DMS153 treated with DMSO at 0.1 percent for 48 hours (cell line): ENCODE data around the gene CATSPER1.

Experiments used
- DNase-seq: peaks from one replicate; lab custom pipeline; 2025; ENCODE audit not compliant: unreplicated experiment; lab: John Stamatoyannopoulos, UW

The CATSPER1 gene

GRCh38 chr11:65973439-65974110, 52.7 kb downstream of the CATSPER1 start:
- DNase-seq, result no peak

GRCh38 chr11:65972116-65972515, 54.2 kb downstream of the CATSPER1 start:
- no peak for DNase-seq

DNA sequence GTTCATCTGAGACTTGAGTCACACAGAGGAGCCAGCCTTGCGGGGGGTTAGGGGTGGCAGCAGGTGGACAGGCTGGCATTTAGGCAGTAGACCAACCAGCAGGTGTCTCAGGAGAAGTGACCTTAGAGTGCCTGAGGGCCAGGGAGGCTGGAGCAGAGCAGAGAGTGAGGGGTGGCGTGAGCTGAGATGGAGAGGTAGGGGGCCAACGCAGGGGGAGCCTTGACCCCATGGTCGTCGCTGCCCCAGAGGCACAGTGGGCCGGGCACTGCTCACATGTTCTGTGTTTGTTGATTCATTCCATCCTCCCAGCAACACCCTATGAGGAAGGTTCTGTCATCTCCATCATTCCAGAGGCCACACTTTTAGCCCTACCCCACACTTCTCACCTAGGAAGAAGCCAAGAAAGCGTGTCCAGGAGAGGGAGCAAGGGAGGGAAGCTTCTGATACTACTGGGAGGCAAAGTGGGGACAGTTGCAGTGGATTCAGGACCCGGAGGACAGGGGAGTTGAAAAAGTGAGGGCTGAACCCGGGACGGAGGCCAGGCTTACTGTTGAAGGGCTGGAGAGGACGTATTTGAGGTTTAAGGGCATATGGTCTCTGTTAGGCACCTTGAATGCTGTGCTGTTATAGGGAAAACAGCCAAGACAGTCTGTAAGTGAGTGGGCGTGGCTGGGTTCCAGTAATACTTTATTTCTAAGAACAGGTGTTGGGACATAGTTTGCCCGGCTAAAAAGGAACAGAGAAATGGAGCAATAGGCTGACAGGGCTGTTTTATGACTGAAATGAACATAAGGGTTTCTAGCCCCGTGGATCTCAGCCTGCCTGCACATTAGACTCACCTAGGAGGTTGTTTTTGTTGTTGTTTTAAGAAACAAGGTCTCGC, 57.4 kb downstream of the CATSPER1 start:
- DNase-seq, result no peak

DNA sequence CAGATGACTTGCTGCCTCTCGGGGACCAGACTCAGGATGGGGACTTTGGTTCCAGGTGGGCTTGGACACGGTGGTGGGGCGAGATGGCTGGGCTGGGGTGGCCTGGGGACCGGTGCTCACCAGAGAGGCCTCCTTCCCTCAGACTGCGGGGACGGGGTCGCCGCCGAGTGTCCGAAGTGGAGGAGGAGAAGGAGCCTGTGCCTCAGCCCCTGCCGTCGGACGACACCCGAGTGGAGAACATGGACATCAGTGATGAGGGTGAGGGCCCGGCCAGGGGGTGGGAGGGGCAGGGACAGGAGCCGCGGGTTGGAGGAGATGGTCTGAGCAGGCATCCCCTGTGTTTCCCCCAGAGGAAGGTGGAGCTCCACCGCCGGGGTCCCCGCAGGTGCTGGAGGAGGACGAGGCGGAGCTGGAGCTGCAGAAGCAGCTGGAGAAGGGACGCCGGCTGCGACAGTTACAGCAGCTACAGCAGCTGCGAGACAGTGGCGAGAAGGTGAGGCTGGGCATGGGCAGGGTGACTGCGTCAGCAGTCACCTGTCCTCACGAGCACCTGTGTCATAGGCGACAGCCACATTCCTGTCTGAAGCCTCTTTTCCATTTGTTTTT, 58.8 kb downstream of the CATSPER1 start:
- no peak for DNase-seq
